Left lobe of liver (tissue), 2 donors: Measurements from ENCODE around the gene RBM4. TPM values are rescaled to one million over a fixed set of nuclear protein-coding genes. Genes with fewer than 3 reads are reported as not detected.
A peak's percentile ranks its signal among the peaks of the same experiment; 100 is the strongest.
"Not testable (repeated sequence)": the region's sequence is repeated elsewhere in the genome, so short reads cannot be mapped to it uniquely, and the experiment has no call there.

Experiments used
- ATAC-seq: fragments of 200-7000 bp; cut with Tn5 transposase; one replicate; pipeline ENCODE4 v1.9.1; 2020; ENCODE audit warnings: mild to moderate bottlenecking, moderate library complexity
- DNase-seq: peaks from one replicate; pipeline ENCODE4 v3.0.0-alpha.2; 2020; ENCODE audit warnings: low spot score
- total RNA-seq: library from RNA; stranded (reverse); gene quantifications from one replicate; pipeline ENCODE4 v1.2.1, GENCODE V29; 2021
- donor health status: DM: no; HTN: no; CAD: no; lungs with moderate emphysema.
- donor health status: DM: no; HTN: yes; CAD: no.

RBM4 gene
- 36.3 TPM for total RNA-seq

DNA sequence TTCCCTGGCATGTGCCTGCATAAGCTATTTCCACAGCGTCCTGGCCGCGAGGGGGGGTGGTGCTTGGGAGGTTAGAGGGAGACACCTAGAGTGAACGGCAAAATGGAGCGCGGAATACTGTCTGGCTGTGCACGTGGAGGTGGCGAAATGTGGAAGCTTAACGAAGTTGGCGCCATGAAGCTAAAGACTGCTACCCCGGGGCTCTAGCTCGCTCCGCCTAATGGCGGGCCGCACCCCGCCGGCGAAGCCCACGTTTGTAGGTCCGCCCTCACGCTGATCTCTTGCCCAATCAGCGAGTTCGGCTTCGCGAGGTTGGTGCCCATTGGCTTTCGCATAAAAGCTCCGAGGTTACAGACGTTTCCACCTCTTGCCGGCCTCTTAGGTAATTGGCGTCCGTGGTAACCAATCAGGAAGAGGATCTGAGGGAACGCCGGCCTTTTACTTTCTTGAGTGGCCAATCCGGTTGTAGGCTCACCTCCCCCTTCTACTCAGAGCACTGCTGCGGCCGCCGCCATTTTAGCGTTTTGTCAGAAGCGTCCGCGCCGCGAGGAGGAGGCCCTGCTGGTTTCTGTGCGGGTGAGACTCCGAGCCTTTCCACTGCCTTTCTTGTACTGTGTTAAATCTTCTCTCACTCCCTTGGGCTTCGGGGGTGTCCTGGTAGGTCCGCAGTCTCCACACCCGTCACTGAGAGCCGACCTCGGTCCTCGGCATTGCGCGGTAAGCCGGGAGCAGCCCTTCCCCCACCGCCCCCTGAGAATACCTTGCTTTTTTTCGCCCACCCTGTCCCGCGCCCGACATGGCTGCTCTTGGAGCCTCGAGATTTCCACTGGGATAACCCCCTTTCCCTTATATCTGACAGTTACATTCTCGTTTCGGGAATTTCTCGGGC, at the start of gene RBM4:
RBM4 (plus strand) TSS at position 527 of the 889 bp plus-strand sequence. CDS start 1,009 bp downstream, outside the sequence.
- ATAC-seq (peak; percentile 91), DNase-seq (peak; percentile 99)

GRCh38 chr11:66589315-66589714, 49.2 kb upstream of the RBM4 start:
- ATAC-seq, DNase-seq: not testable (repeated sequence)

DNA sequence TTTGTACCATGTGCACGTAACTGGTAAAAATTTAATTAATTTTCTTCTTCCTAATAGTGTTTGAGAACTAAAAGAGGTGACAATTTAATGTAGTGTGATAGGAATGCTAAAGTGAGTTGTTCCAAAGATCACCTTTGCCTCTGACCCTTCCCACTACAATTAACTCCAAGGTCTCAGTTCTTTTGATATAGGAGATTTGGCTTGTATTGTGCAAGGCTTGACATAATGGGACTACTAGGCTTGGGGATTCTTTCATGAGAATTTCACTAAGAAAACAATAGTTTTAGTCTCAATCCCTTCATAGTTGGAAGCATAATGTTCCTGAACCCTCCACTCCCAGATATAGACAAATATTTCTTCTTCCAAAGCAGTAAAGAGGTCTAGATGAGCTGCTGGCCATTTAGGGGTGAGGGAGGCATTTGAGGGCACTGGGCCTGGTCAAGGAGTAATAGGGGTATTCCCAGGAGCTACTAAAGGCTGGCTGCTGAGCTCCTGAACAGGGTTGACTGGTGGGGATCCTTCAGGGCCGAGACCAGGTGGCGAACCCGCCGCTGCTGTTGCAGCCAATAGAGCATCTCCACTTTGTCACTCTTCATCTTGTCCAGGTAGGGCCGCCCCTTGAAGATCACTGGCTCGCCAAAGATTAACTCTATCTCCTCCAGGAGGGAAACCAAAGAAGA, 48.4 kb upstream of the RBM4 start:
- ATAC-seq (no peak), DNase-seq (no peak)

DNA sequence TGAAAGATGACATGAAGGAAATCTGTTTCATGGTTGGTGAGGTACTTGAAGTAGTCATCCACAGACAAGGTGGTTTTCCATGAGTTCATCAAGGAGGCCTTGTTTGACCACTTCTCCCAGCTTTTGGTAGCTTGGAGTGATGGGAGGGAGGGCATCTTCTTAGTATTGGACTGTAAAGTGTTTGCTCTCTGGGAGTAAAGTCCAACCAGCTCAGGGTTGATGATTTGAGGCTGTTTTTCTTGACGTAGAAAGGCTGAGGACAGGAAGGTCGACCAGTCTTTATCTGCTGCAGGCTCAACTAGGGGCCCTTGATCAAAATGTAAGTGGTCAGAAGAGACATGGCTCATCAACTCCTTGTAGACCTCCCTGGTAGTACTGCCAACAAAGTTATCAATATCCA, 47.3 kb upstream of the RBM4 start:
- ATAC-seq (peak; percentile 5), DNase-seq (no peak)

- ATAC-seq, result peak; percentile 90
Measured at GRCh38 chr11:66592457-66593302, 45.8 kb upstream of the RBM4 start, which contains the start of the genes CCDC87 and CCS. CCDC87 (minus strand) TSS chr11:66593063; CDS start chr11:66593015, 48 bp downstream. CCS (plus strand) TSS chr11:66593185; CDS start chr11:66593262, 77 bp downstream.

DNA sequence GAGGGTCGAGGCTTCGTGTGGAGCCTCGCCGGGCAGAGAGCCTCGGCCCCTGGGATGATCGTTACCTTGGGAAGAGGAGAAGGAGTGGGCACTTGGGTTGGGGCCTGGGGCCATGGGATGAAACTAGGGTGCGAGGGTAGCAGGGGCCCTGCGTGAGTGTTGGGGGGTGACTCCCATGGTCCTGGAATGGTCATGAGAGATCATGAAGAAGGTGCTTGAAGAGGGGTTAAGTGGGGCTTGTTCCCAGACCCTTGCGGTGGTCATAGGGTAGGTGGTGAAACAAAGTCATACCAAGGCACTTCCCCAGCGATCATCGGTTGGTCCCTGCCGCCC, 45.2 kb upstream of the RBM4 start:
- no peak for DNase-seq
- peak; percentile 18 for ATAC-seq

More at GRCh38 chr11:66592457-66593302, 45.8 kb upstream of the RBM4 start, which contains the start of the genes CCDC87 and CCS:
- peak; percentile 99 for DNase-seq

- no peak for DNase-seq
- peak; percentile 30 for ATAC-seq
Measured at GRCh38 chr11:66593650-66594049, 44.9 kb upstream of the RBM4 start.

DNA sequence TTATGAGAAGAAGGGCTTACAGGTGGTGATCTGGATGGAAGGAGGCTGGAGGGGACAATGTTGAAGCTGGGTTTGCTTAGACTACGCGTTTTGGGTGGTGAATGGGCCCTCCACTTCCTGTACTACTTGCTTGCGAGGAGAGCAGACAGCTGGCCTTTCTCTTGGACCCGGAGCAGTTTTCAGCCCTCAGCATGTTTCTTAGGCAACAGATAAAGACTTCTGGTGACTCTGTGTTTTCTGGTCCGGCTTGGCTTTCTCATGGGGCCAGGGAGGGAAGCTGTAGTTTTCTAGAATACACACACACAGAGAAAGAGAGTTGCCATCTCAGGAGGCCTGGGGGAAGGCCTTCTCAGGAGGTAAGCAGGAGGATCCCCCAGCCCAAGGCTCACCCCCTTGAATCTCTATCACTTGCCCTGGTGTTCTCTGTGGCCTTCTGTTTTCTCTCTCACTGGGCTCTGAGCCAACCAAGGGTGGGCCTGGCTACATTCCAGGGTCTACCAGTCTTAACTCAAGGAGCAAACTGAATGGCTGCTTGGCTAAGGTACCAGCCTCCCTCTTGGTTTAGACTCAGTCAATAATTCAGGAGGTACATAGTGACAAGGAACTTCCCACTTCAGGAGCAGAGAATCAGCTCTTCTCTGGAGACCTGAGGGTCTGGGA, 43.1 kb upstream of the RBM4 start:
- no peak for ATAC-seq

DNA sequence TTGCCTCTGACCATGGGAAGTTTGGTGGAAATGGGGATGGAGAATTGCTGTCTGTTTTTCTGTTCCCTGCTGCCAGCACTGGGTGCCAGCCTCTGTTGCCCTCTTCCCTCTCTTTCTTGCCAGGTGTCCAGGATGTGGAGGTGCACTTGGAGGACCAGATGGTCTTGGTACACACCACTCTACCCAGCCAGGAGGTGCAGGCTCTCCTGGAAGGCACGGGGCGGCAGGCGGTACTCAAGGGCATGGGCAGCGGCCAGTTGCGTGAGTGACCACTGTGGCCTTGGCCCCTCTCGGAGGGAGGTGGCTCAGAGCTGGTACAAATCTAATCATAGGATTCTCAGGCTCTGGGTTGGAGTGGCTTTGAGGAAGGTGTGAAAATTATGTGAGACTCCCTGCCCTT, 39.5 kb upstream of the RBM4 start:
- DNase-seq (no peak), ATAC-seq (peak; percentile 40)

More for the DNA sequence above, 43.1 kb upstream of the RBM4 start:
- DNase-seq, result no peak

GRCh38 chr11:66600219-66600618, 38.3 kb upstream of the RBM4 start:
- ATAC-seq (no peak), DNase-seq (no peak)

- DNase-seq (no peak), ATAC-seq (peak; percentile 15)
Measured at GRCh38 chr11:66600631-66601233, 37.8 kb upstream of the RBM4 start.

GRCh38 chr11:66603072-66603471, 35.4 kb upstream of the RBM4 start:
- no peak for DNase-seq

GRCh38 chr11:66604155-66604554, 34.3 kb upstream of the RBM4 start:
- ATAC-seq (no peak), DNase-seq (no peak)

More at GRCh38 chr11:66603072-66603471, 35.4 kb upstream of the RBM4 start:
- no peak for ATAC-seq

DNA sequence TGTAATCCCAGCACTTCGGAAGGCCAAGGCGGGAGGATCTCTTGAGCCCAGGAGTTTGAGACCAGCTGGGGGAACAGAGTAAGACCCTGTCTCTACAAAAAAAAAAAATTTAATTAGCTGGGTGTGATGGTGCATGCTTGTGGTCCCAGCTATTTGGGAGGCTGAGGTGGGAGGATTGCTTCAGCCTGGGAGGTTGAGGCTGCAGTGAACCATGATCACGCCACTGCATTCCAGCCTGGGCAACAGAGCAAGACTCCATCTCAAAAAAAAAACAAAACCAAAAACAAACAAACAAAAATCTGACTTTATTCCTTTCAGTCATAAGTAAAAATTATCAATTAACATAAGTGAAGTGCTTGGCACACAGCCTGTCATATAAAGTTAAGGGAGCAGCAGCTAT, 31.9 kb upstream of the RBM4 start:
- not testable (repeated sequence) for ATAC-seq

DNA sequence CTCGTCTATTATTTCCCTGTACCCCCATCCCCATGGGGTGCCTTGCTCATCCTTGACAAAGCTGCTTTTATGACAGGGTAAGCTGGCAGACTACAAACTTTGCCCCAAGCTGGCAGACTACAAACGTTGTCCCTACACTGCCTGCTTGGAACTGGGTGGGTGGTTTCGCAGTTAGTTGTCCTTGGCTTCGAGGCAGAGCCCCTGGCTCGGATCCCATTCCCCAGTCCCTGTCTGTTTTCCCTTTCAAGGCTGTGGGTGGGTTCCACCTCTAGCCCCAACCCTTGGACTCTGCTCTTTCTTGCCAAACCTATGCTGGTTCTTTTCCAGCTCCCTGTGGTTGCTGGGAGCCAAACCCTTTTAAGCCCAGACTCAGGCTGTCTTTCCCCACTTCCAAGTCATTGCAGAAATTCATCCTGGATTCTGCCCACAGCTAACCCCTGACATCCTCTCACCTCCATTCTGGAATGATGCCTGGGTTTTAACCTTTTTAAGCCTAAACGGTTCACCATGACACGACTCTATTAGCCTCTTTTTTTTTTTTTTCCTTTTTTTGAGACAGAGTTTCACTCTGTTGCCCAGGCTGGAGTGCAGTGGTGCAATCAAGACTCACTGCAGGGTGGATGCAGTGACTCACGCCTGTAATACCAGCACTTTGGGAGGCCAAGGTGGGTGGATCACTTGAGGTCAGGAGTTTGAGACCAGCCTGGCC, 31.2 kb upstream of the RBM4 start:
- DNase-seq, result peak; percentile 99
- ATAC-seq, result peak; percentile 81

More for the DNA sequence above, 31.9 kb upstream of the RBM4 start:
- DNase-seq, result not testable (repeated sequence)

GRCh38 chr11:66609721-66610617, 28.5 kb upstream of the RBM4 start:
- ATAC-seq (no peak), DNase-seq (no peak)

- ATAC-seq, result no peak
- no peak for DNase-seq
Measured at GRCh38 chr11:66612458-66612857, 26.0 kb upstream of the RBM4 start.

GRCh38 chr11:66614073-66614472, 24.4 kb upstream of the RBM4 start:
- DNase-seq (peak; percentile 58), ATAC-seq (peak; percentile 22)
